HG03064 (cell line): ENCODE data around the gene GUCA2A.
"Not testable (repeated sequence)": the region's sequence is repeated elsewhere in the genome, so short reads cannot be mapped to it uniquely, and the experiment has no call there.

Experiments used
- ATAC-seq: cut with Tn5 transposase; IDR thresholded peaks from one replicate; pipeline ENCODE4 v1.9.1; 2021; ENCODE audit warnings: low read depth; ENCODE audit not compliant: unreplicated experiment

Gene GUCA2A

GRCh38 chr1:42164551-42165420 lies at the start of gene GUCA2A:
GUCA2A (minus strand) TSS chr1:42164745; CDS start chr1:42164712, 33 bp downstream.
- ATAC-seq = no peak

GRCh38 chr1:42211224-42211623 lies 46.7 kb upstream of the GUCA2A start:
- no peak for ATAC-seq

GRCh38 chr1:42210421-42211133 lies 46.0 kb upstream of the GUCA2A start:
- ATAC-seq = no peak

- no peak for ATAC-seq
These were observed 45.1 kb upstream of the GUCA2A start for GRCh38 chr1:42209526-42210251.

- ATAC-seq = not testable (repeated sequence)
These were observed 42.4 kb upstream of the GUCA2A start for GRCh38 chr1:42206930-42207329.

- no peak for ATAC-seq
These were observed 41.6 kb upstream of the GUCA2A start for GRCh38 chr1:42206164-42206563.

- ATAC-seq = no peak
These were observed 37.4 kb upstream of the GUCA2A start for GRCh38 chr1:42201986-42202385.

- no peak for ATAC-seq
These were observed 33.7 kb upstream of the GUCA2A start for GRCh38 chr1:42198251-42198650.

GRCh38 chr1:42195841-42196240 lies 31.3 kb upstream of the GUCA2A start:
- no peak for ATAC-seq

- ATAC-seq = no peak
These were observed 27.6 kb upstream of the GUCA2A start for GRCh38 chr1:42192106-42192505.

- no peak for ATAC-seq
These were observed 26.8 kb upstream of the GUCA2A start for GRCh38 chr1:42191319-42191718.

- no peak for ATAC-seq
These were observed 25.6 kb upstream of the GUCA2A start for GRCh38 chr1:42189931-42190853.

- ATAC-seq = no peak
These were observed 21.6 kb upstream of the GUCA2A start for GRCh38 chr1:42186152-42186551.

- no peak for ATAC-seq
These were observed 20.1 kb upstream of the GUCA2A start for GRCh38 chr1:42184616-42185015.

GRCh38 chr1:42183957-42184268 lies 19.4 kb upstream of the GUCA2A start:
- ATAC-seq = no peak

GRCh38 chr1:42183210-42183956 lies 18.8 kb upstream of the GUCA2A start:
- ATAC-seq = no peak

GRCh38 chr1:42181687-42182086 lies 17.1 kb upstream of the GUCA2A start:
- no peak for ATAC-seq

- ATAC-seq = no peak
These were observed 15.4 kb upstream of the GUCA2A start for GRCh38 chr1:42179900-42180329.

- no peak for ATAC-seq
These were observed 14.7 kb upstream of the GUCA2A start for GRCh38 chr1:42179275-42179674.

- no peak for ATAC-seq
These were observed 13.7 kb upstream of the GUCA2A start for GRCh38 chr1:42178249-42178648.
